Measurements from ENCODE around the gene TSHZ2.

GRCh38 chr20:53517146-53517545, 545.0 kb downstream of the TSHZ2 start:
- no peak for TF ChIP-seq CTCF (IDR thresholded peaks at IDR 0.05)
- TF ChIP-seq POLR2A (IDR thresholded peaks at IDR 0.05) = no peak

Data from testis (tissue), 2 donors.